HG03565 (cell line): Measurements from ENCODE around the gene CHD9.
A peak's percentile ranks its signal among the peaks of the same experiment; 100 is the strongest.

ENCODE experiments used
- ATAC-seq: cut with Tn5 transposase; IDR thresholded peaks from one replicate; pipeline ENCODE4 v1.9.1; 2021; ENCODE audit warnings: mild to moderate bottlenecking, moderate library complexity; ENCODE audit not compliant: unreplicated experiment

Gene CHD9

DNA sequence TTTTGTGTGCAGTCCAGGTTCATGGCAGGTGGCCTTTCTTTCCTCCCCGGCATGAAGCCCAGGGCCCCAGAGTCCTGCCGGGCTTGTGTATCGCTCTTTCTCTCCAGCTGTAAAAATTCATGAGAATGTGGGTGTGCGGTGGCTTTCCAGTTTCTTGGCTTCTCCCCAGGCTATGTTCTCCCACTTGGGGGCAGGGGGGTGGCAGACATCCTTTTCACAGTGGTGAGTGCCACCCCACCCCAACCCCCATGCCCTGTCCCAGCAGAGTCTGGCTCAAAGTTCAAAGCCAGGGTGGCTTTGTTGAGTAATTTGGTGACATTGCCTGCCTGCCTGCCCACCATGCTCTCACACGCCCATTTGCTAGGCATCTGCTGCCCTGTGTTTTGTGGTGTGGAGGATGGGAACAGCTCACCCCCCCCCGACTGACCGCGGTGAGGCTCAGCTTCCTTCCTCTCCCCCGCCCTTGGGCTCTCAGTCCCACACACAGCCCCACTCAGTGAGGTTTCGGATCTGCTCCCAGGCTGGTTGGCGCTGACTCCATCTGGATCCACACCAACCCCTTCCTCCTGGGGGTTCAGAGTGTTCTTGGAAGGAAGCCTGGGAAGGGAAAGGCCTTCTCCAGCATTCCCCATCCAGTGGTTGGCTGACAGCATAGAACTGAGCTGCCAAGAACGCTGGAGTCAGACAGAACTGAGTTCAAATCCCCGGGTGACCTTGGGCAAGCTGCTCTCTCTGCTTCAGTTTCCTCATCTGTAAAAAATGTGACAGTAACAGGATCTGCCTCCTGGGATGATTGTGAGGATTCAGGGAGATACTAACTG is 36.0 kb downstream of the CHD9 start:
- peak; percentile 27 for ATAC-seq

DNA sequence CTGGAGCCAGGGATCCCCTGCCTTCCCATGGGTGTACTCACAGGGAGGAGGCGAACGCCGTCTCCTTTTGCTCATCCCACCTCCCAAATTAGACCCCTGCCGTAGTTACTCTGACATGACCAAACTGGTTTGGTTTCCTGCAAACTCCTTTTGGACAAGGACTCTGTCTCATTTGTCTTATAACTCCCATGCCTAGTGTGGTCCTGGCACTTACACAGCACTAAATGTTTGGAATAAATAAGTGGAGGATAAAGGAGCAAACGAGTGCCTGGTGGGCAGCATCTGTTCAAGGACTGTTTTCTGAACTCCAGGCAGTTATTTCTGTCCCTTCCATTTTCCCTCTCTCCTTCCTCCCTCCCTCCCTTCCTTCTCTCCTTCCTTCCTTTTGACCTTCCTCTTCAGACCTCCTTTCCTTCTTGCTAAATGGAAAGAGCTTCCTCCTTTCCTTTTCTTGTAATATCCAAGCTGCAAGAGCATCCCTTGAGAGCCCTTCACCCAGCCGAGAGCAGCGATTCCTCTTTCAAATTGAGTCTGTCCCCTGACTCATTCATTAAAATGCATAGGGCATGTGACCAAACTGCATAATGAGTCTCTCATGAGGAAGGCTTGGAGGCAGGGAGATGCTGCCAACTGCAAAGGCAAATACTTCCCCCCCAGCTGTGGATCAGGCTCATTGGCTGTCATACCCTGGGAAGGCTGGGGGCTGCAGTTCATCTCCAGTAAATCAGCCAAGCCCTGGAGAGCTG is 36.8 kb downstream of the CHD9 start:
- peak; percentile 66 for ATAC-seq

DNA sequence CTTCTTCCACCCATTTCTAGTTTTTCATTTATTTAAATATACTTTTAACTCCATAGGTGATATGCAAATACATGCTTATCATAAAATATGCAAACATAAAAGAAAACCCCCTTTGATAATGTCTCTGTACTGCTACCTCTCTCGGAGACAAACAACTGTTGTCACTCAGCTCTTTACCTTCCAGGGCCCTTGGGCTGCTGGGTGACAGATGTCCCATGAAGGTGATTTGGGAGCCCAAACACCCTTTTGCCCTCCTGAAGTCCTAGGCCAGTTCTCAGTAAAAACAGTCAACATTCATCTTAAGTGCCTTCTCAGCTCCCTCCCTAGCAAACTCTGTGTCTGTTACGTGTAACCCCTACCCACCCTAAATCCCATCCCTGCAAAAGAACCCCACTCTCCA is 37.5 kb downstream of the CHD9 start:
- no peak for ATAC-seq

DNA sequence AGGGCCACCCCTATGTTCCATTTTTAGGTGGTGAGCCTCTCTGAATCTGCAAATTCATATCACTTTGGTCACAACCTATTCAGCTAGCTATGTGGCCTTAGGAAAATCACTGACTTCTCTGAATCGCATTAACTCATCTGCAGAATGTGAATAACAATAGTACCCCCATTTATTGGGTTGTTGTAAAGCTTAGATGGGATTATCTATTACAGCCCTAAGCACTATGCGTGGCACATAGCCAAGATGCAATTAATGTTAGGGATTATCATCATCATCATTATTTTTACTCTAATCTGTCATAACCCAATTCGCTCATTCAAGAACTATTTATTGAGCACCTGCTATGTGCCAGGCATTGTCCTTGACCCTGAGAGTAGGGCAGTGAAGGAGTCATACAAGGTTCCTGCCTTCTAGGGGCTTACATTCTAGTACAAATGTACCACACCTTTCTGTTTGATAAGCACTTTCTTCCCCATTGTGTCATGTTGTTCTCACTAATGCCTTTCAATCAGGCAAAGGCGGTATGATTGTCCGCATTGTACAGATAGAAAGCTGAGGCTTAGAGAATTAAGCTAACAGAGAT is 38.5 kb downstream of the CHD9 start:
- ATAC-seq = no peak

DNA sequence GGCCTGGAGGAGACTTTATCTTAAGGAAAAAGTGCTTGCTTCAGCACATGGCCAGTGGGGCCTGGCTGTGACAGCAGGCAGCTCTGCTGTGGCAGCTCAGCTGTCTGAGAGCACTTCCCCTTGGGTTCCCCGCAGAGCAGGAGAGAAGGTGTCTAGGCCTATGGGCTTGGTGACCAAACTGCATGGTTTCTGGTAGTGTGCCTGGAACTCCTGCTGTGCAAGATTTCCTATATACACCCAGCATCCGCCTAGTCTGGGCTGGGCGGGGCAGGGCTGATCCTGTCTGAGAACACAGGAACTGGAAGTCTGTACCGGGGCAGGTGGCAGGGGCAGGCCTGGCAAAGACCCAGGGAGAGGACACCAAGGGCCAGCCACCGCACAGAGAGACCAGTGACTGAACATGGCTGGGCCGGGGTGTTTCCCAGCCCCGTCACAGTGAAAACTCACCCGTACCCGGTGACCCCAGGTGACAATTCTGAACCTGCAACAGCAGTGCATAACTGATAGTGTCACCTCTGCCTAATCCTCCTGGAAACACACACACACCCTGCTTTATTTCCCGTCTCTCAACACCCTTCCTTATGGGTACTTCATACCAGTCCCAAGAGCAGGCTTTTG is 39.3 kb downstream of the CHD9 start:
- ATAC-seq = peak; percentile 40

DNA sequence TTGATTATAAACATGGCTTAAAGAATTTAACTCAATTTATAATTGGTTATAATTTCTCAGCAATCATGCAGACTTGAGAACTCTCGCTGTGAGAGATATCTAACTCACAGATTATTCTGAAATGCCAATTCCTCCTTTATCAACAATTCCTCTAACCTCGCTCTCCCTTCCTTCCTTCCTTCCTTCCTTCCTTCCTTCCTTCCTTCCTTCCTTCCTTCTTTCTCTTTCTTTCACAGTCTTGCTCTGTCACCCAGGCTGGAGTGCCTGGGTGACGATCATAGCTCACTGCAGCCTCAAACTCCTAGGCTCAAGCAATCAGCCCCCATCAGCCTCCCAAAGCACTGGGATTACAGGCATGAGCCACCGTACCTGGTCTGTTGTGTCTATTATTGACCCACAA is 42.4 kb downstream of the CHD9 start:
- ATAC-seq = no peak

DNA sequence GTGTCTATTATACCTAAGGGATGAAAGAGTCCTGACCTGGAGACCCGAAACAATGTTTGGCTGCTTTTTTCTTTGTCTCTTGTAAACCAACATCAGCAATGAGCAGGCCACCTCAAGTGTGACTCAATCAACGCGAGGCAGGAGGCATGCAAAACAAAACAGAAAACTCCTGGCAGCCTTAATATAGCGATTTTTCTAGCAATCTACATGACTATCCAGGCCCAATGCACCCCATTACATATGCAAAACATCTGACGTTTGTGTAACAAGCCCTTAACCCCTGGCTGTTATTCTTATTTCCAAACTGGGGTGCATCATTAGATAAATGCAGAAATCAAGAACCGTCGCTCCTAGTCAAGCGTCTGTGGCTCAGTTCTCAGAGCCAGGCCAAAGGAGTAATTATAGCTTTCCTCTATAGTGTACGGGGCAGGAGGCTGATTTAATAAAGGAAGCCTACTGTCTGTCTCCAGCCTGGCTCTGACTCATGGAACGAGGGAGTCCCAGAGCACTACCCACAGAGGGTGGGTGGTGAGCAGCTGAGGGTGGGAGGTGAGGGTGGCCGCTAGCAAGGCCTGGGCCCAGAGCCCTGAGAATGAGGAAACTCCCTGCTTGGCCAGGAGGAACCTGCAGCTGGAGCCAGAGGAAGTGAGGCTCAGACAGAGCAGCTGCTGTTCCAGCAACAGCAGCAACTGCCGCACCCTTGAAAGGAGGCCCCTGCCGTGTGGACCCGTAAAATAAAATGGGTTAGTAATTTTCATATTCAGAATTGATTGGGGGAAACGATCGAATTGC is 43.9 kb downstream of the CHD9 start:
- peak; percentile 45 for ATAC-seq

DNA sequence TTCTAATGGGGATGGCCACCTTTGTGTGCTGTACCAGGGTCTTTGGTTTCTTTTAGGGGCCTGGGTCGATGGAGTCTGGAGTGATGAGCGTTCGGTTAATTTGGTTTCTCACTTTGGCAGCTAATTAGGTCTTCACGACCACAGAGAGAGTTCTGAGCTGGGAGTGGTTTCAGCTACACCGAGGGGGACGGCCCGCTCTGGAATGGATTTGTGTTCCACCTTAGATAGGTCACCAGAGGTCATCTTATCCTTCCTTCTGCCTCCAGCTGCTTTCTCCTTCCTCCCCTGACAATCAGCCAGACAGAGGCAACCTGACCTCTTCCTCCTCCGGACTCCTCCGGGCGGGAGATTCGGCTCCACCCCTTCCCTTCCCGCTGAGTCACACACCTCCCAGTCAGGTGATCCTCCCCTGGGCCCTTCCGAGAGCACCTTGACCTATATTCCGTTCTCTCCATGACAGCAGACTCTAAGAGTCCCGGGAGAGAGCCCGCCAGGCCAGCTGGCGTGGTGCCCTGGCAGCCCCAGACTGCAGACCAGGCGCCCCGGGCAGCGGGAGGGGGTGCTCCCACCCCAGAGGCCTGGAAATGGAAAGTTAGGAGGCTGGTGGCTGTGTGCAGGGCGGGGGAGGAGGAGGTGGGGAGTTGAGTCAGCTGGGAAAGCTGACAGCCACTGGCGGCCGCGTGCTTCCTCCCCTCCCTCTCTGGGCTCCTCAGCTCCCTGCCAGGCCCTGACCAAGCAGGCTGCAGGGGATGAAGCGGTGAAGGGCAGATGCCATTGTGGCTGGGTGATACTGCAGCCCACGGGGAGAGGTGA is 44.7 kb downstream of the CHD9 start:
- peak; percentile 33 for ATAC-seq

DNA sequence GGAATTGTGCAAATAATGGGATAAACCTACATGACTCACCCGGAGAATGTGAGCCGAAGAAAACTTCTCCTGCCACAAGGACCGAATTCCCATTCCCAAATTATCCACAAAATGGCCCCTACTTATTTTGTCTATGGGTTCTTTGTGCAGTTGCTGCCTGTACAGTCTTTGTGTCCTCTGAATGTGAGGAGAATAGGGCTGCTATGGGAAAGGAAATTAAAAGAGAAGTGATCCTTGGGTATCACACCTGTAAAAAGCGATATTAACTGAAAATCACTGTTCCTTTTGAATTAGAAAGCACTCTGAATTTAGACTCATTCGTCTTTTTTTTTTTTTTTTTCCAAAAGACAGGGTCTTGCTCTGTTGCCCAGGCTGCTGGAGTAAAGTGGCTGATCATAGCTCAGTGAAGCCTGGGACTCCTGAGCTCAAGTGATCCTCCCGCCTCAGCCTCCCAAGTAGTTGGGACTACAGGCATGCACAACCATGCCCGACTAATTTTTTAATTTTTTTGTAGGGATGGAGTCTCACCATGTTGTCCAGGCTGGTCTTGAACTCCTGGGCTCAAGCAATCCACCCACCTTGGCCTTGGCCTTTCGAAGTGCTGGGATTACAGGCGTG is 45.4 kb downstream of the CHD9 start:
- ATAC-seq = no peak

DNA sequence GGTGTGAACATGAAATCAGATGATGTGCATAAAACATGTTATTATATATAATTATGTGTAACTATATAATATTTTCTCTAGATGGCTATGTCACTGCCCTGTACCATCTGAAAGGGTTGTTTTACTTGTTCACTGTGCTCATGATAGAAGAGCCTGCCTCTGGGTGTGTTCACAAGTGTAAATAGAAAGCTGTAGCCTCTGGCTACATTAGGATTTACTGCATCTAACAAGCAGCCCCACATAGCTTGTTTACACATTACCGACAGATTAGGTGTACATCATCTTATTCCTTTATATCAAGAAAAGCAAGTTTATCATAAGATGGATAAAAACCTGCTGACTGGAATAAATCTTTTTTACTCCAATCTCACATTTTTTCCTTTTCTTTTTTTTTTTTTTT is 46.1 kb downstream of the CHD9 start:
- no peak for ATAC-seq

DNA sequence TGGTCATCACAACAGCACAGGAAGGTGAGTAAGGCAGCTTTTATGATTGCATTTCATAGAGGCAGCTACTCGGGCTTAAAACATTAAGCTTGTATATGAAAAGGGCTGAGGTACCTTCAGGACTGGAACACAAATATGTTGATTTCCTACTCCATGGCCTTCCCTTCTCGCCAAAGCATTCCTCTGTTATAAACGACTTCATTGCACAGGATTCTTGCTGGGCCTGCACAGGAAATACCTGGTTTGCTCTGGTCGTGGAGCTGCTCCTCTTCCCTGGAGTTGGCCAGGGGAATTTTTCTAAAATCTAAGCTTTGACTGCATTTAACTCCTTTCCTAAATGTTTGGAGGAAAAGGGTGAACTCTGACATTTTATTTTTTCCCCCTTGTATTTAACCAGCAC is 49.0 kb downstream of the CHD9 start:
- ATAC-seq = no peak

DNA sequence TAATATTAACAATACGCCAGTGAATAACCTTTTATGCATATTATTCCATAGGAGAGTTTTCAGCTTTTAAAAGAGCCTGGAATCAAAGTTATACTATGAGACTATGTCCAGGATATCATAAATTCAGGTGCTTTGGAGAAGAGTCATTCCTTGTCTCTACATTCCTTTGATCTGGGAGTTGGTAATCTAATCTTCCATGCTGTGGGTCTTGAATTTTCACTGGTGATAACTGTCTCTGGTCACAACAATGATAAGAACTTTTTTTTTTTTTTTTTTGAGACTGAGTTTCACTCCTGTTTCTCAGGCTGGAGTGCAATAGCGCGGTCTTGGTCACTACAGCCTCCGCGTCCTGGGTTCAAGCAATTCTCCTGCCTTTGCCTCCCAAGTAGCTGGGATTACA is 50.8 kb downstream of the CHD9 start:
- ATAC-seq = no peak

DNA sequence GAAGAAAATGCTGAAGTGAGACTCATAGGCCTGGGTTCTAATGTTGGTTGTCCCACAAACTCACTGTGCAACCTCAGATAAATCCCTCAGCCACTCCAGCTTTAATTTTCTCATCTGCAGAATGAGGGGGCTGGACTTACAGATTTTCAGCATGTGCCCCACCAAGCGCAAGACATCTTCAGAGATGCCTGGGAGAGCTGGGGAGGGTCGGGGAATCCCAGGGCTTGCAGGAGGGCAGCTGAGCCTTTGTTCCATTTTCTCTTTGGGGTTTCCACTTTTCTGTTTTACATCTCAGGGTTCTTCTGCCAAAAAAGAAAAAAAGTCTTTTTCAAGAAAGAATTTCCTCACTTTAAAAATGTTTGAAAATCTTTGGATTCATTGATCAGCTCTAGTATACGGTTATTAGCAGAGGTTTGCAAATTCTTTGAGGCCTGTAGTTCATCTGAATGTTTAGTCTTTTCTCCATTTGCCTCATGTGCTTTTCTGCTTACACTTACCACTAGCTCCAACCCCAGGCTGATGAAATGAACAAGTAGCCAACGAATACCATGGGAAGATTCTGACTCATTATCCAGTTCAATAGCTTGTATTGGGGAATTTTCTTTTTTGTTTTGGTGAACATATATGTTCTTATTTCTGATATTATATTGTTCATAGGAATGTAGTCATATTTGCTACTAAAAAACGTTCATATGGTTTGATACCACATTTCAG is 56.4 kb downstream of the CHD9 start:
- ATAC-seq = peak; percentile 59

DNA sequence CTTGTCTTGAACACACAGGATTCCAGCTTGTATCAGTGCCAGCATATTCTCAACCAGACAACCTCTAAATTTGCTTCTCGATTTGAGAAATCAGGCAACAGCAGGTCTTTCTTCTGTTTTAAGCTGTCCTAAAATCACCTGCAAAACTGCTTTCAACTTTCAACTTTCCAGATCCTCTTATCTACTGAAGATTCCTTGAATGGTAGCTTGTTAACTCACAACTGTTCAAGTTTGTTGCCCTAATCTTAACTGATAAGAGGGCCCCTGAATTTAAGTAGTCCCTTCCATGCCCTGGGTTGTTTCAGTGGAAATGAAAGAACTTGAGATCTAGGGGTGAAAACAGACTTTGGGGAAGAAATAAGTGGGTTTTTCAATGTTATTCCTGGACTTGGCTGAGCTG is 57.2 kb downstream of the CHD9 start:
- peak; percentile 14 for ATAC-seq

DNA sequence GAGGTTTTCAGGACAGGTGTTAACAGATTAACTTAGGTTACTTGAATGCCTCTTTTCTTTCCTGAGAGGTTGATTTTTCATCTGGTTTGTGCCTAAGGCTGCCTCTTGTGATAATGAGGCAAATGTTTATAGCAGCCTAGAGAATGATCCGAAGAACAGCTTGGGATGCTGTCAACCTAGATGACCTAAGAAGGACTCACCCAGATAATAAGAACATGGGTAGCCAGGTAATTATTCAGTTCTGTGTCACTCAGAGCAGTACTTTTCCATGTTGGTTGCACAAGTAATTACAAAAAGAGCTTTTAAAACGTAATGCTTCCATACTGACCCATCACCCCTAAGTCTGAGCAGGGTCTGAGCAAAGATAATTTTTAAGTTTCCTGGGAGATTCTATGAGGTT is 60.3 kb downstream of the CHD9 start:
- ATAC-seq = no peak

DNA sequence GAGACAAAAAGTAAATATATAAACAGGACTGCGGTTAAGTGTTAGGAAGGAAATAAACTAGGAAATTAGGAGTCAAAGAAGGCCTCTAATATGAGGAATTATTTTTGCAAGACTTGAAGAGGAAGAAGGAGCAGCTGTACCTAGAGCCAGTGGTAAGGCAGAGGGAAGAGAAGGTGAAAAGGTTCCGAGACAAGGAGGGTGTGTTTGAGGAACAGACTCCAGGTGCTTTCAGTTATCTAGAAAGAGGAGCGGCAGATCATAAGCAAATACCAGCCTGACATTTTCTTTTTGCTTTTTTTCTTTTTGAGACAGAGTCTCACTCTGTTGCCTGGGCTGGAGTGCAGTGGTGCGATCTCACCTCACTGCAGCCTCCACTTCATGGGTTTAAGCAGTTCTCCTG is 61.0 kb downstream of the CHD9 start:
- ATAC-seq = no peak

DNA sequence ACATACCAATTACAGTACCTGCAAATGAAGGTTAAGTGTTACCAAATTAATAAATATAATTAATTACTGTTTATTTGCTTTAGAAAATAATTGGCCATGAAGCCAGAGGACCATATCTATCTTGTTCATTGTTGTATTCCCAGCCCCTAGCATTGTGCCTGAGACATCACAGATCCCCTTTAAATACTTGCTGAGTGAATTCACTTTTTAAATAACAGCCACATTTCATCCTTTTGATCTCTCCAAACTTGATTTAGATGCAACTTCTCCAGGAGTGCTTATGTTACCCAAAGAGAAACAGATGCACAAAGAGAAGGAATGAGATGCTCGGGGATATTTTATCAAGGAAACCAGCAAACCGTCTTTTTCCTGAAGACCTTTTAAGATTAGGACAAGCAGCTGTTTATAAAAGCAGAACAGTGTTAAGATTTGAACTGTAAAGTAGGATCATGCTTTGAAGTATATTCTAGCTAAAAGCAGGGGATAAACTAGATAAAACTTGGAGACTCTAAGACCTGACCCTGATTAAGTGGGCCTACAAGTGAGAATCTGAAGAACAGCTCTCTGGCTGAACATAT is 66.3 kb downstream of the CHD9 start:
- ATAC-seq = no peak

DNA sequence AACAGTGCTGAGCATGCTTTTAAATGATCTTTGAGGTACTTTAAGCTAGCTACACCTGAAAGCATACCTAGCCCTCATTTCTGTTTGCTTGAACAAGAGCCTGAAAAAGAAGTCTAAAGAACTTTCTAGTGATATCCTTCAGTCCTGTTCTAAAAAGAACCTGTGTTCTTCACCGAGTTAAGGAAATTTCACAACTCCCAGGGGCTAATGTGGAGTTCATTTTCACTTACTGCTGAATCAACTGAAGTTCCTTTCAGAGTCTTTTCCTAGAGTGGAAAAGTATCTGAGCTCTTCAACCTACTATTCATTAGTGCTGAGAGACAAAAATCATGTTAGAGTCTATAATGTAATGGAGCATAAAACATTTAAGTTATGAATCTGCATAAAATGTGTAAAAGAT is 66.9 kb downstream of the CHD9 start:
- no peak for ATAC-seq

DNA sequence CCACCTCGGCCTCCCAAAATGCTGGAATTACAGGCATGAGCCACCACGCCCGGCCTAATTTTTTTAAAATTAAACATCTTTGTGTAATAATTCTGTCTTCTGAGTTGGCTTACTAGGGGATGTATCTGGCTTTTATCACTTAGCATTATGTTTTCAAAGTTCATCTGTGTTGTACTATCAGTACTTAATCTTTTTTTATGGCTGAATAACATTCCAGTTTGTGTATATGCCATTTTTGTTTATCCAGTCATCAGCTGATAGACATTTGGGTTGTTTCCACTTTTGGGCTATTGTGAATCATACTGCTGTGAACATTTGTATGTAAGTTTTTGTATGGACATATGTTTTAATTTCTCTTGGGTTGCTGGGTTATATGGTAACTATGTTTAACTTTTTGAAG is 69.0 kb downstream of the CHD9 start:
- ATAC-seq = no peak
